Measurements from ENCODE around the gene CYTH2.

CYTH2 gene

DNA sequence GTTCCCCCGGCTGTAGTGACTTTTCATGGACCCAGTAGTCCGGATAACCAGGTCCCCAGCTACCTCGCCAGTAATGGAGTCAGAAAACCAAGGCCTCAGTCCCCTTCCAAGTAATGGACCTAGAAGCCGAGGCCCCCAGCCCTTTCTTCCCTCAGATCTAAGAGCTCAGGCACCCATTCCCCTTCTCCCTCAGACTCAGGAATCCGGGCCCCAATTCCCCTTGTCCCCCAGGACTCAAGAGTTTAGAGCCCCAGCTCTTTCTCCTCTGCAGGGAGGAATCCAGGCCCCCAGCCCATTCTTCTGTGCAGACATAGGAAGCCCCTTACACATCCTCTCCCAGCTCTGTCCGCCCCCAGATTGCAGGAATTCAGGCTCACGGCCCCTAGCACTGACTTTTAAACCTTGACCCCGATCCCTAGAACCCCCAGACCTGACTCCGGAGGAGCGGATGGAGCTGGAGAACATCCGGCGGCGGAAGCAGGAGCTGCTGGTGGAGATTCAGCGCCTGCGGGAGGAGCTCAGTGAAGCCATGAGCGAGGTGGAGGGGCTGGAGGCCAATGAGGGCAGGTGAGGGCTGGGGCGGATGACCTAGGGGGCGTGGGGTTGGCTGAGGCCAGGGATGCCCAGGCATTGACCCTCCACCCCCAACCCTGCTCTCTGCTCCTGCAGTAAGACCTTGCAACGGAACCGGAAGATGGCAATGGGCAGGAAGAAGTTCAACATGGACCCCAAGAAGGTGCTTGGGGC is 938 bp downstream of the CYTH2 start:
- POLR2A ChIA-PET: interaction anchor here (0.6 to 1.7 kb wide), 15 partner anchors 9 to 484 kb away, joined by 3 to 8 read pairs (median 4); partner anchors contain the start of genes BAX, GRWD1, KDELR1 and RPL18
- CTCF ChIA-PET: interaction anchor here (0.9 to 1.8 kb wide), 5 partner anchors 19 to 156 kb away, joined by 4 to 9 read pairs (median 5); no protein-coding TSS in a partner anchor
- H3K27ac ChIP-seq (ENCODE audit: extremely low read depth, low read depth, low read length): peak overlapping the region; percentile 97
- H3K4me3 ChIP-seq (ENCODE audit: low read depth, low read length): peak overlapping the region; percentile 82
- TF ChIP-seq ZNF596 (tag by site-specific recombination; IDR thresholded peaks at IDR 0.05): no peak
- no peak for TF ChIP-seq ZBTB7A (tag by site-specific recombination; IDR thresholded peaks at IDR 0.05; ENCODE audit: low read depth)
- TF ChIP-seq ZNF416 (tag by site-specific recombination; IDR thresholded peaks at IDR 0.05): no peak
- no peak for TF ChIP-seq ZNF404 (tag by site-specific recombination; IDR thresholded peaks at IDR 0.05)
- peak; percentile 6; the same call in 1 of the 2 replicates for TF ChIP-seq PRDM10 (tag by site-specific recombination; IDR thresholded peaks at IDR 0.05)
- no peak for TF ChIP-seq ZNF324 (tag by site-specific recombination; IDR thresholded peaks at IDR 0.05)
- 0 out of 2 replicates have a peak, but pooled peaks have one; percentile 43 for TF ChIP-seq ZBTB48 (tag by site-specific recombination; IDR thresholded peaks at IDR 0.05)
- TF ChIP-seq ZNF140 (tag by site-specific recombination; IDR thresholded peaks at IDR 0.05): no peak
- TF ChIP-seq, protein P1, sequence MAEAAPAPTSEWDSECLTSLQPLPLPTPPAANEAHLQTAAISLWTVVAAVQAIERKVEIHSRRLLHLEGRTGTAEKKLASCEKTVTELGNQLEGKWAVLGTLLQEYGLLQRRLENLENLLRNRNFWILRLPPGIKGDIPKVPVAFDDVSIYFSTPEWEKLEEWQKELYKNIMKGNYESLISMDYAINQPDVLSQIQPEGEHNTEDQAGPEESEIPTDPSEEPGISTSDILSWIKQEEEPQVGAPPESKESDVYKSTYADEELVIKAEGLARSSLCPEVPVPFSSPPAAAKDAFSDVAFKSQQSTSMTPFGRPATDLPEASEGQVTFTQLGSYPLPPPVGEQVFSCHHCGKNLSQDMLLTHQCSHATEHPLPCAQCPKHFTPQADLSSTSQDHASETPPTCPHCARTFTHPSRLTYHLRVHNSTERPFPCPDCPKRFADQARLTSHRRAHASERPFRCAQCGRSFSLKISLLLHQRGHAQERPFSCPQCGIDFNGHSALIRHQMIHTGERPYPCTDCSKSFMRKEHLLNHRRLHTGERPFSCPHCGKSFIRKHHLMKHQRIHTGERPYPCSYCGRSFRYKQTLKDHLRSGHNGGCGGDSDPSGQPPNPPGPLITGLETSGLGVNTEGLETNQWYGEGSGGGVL (tag by site-specific recombination; IDR thresholded peaks at IDR 0.05): 0 out of 2 replicates have a peak, but pooled peaks have one; percentile 11
- TF ChIP-seq, protein P2, sequence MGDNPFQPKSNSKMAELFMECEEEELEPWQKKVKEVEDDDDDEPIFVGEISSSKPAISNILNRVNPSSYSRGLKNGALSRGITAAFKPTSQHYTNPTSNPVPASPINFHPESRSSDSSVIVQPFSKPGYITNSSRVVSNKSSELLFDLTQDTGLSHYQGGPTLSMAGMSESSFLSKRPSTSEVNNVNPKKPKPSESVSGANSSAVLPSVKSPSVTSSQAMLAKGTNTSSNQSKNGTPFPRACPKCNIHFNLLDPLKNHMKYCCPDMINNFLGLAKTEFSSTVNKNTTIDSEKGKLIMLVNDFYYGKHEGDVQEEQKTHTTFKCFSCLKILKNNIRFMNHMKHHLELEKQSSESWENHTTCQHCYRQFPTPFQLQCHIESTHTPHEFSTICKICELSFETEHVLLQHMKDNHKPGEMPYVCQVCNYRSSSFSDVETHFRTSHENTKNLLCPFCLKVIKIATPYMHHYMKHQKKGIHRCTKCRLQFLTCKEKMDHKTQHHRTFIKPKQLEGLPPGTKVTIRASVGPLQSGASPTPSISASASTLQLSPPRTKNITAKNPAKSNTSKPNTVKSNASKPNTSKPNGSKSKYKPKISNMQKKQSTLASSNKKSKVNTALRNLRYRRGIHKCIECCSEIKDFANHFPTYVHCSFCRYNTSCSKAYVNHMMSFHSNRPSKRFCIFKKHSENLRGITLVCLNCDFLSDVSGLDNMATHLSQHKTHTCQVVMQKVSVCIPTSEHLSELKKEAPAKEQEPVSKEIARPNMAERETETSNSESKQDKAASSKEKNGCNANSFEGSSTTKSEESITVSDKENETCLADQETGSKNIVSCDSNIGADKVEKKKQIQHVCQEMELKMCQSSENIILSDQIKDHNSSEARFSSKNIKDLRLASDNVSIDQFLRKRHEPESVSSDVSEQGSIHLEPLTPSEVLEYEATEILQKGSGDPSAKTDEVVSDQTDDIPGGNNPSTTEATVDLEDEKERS (tag by site-specific recombination; IDR thresholded peaks at IDR 0.05): no peak
- TF ChIP-seq ZNF335 (tag by site-specific recombination; conservative IDR thresholded peaks at IDR 0.05): 0 out of 2 replicates have a peak, but pooled peaks have one; percentile 1
- no peak for TF ChIP-seq ZNF548 (tag by site-specific recombination; IDR thresholded peaks at IDR 0.05)
- no peaks in the 10 kb centered on the region for H3K9me3 ChIP-seq (ENCODE audit: control insufficient read depth, insufficient read depth, low read depth, low read length)
- peaks cover 11% of the 10 kb centered on the region for H3K4me1 ChIP-seq (ENCODE audit: control insufficient read depth, insufficient read depth, low read length)
- H3K36me3 ChIP-seq (ENCODE audit: control insufficient read depth in 2 of 2, insufficient read depth in 1 of 2, low read length in 2 of 2): peaks cover 29 to 48% of the 10 kb centered on the region in 2 experiments

GRCh38 chr19:48470856-48471255 is 1.7 kb downstream of the CYTH2 start:
- H3K27ac ChIP-seq (ENCODE audit: extremely low read depth, low read depth, low read length): no peak overlapping the region
- POLR2A ChIA-PET: interaction anchor here (1.3 to 1.7 kb wide), 5 partner anchors 9 to 140 kb away, joined by 3 to 8 read pairs (median 5); partner anchors contain the start of genes SYNGR4 and TMEM143
- CTCF ChIA-PET: interaction anchor here (1.0 to 1.8 kb wide), 4 partner anchors 19 to 157 kb away, joined by 4 to 9 read pairs (median 4); no protein-coding TSS in a partner anchor
- H3K4me3 ChIP-seq (ENCODE audit: low read depth, low read length): no peak overlapping the region
- peaks cover 11% of the 10 kb centered on the region for H3K4me1 ChIP-seq (ENCODE audit: control insufficient read depth, insufficient read depth, low read length)
- H3K36me3 ChIP-seq (ENCODE audit: control insufficient read depth in 2 of 2, insufficient read depth in 1 of 2, low read length in 2 of 2): peaks cover 34 to 56% of the 10 kb centered on the region in 2 experiments
- H3K9me3 ChIP-seq (ENCODE audit: control insufficient read depth, insufficient read depth, low read depth, low read length): no peaks in the 10 kb centered on the region
- TF ChIP-seq SCRT1 (tag by site-specific recombination; IDR thresholded peaks at IDR 0.05; ENCODE audit: borderline replicate concordance) (no peak), ZSCAN5A (tag by site-specific recombination; IDR thresholded peaks at IDR 0.05) (no peak), ZNF571 (tag by site-specific recombination; IDR thresholded peaks at IDR 0.05) (no peak), ZSCAN16 (tag by site-specific recombination; IDR thresholded peaks at IDR 0.05) (no peak), ZNF654 (tag by site-specific recombination; IDR thresholded peaks at IDR 0.05; ENCODE audit: low read depth) (no peak), ZNF791 (tag by site-specific recombination; IDR thresholded peaks at IDR 0.05) (no peak), ZNF521 (tag by site-specific recombination; IDR thresholded peaks at IDR 0.05) (no peak), ELK4 (IDR thresholded peaks at IDR 0.05; ENCODE audit: borderline replicate concordance, low read depth, low read length) (no peak)

All from HEK293 (cell line).